ENCODE data around the gene MYO1D. TPM values are rescaled to one million over a fixed set of nuclear protein-coding genes. Genes with fewer than 3 reads are reported as not detected.

MYO1D gene
- total and polyA plus RNA-seq, 8 donors = 11.6 to 727 (median 73.4) TPM

GRCh38 chr17:32510466-32510865, 366.5 kb downstream of the MYO1D start:
- intact Hi-C loops (cut with DNase I; ENCODE audit: low total_unique reads) = no loop called here
- H3K27me3 ChIP-seq = no peaks in the 10 kb centered on the region
- H3K27ac ChIP-seq = no peak overlapping the region
- no peak for DNase-seq
- H3K4me3 ChIP-seq = no peak overlapping the region
- H3K36me3 ChIP-seq = peaks cover 0 to 5% (median 0%) of the 10 kb centered on the region in 4 donors
- 91 to 96% (median 94%) methylated on average over 7 of the region's 7 CpGs for WGBS, 5 donors
- TF ChIP-seq POLR2AphosphoS5 (IDR thresholded peaks at IDR 0.05) = no peak
- TF ChIP-seq CTCF (IDR thresholded peaks at IDR 0.05) = no peak
- TF ChIP-seq POLR2A (IDR thresholded peaks at IDR 0.05) = no peak
- no peak for TF ChIP-seq EP300 (IDR thresholded peaks at IDR 0.05)
- no peaks in the 10 kb centered on the region for H3K4me1 ChIP-seq
- H3K9me3 ChIP-seq = no peaks in the 10 kb centered on the region

GRCh38 chr17:32508926-32509325, 368.0 kb downstream of the MYO1D start:
- H3K4me3 ChIP-seq = no peak overlapping the region
- TF ChIP-seq CTCF (IDR thresholded peaks at IDR 0.05) = no peak
- no peak for TF ChIP-seq POLR2AphosphoS5 (IDR thresholded peaks at IDR 0.05)
- no peak for TF ChIP-seq POLR2A (IDR thresholded peaks at IDR 0.05)
- no peak for TF ChIP-seq EP300 (IDR thresholded peaks at IDR 0.05)
- H3K27ac ChIP-seq = no peak overlapping the region
- WGBS, 5 donors = 82 to 94% (median 91%) methylated on average over 5 of the region's 5 CpGs
- H3K4me1 ChIP-seq = peaks cover 0 to 14% (median 0%) of the 10 kb centered on the region in 4 donors
- no peaks in the 10 kb centered on the region for H3K27me3 ChIP-seq
- peaks cover 0 to 5% (median 2%) of the 10 kb centered on the region in 4 donors for H3K36me3 ChIP-seq
- H3K9me3 ChIP-seq = no peaks in the 10 kb centered on the region
- intact Hi-C loops (cut with DNase I; ENCODE audit: low total_unique reads) = no loop called here
- DNase-seq = no peak

DNA sequence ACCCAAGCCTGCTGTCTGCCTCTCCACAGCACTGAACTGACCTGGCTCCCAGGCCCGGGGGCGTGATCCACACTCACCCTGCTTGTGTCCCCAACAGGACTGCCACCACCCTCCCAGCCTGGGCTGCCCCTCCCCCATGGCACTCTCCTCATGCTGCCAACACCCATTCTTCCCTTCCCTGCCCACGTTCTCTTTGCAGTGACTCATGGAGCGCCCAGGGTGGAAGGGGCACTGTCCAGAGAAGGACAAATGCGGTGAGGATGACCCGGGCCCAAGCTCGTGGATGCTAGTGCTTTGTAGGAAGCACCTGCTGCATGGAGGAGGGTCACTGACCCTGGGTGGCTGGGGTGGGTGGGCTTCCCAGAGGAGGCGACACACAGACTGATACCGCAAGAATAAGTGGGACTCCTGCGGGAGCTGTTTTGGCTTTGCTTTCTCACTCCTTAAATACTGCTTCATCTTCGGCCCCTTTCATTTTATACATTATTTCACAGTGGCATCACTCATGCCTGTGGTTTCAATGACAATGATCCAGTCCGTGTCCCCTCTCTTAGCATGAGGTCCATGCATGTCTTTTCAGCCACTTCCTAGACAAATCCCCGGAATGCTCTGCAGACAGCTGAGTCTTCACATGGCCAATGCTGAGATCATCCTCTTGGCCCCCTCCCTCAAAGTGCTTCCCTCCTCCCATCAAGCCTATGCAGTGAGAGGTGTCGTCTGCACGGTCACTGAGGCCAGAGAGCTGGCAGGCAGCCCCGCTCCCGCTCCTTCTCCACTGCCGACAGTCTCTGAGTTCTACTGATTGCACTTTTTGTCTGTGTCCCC, 372.5 kb downstream of the MYO1D start:
- DNase-seq = peak in 1 of 2 donors; percentile 71
- Histone ChIP-seq H3K9me3 (no peaks in the 10 kb centered on the region), H3K36me3 (peaks cover 0 to 4% (median 0%) of the 10 kb centered on the region in 4 donors), H3K27ac (peak overlapping the region; percentile 15 to 76 (median 63)), H3K4me1 (peaks cover 0 to 23% (median 0%) of the 10 kb centered on the region in 4 donors), H3K27me3 (no peaks in the 10 kb centered on the region), H3K4me3 (no peak overlapping the region)
- intact Hi-C loops (cut with DNase I; ENCODE audit: low total_unique reads) = no loop called here
- no peak for TF ChIP-seq EP300 (IDR thresholded peaks at IDR 0.05)
- TF ChIP-seq POLR2AphosphoS5 (IDR thresholded peaks at IDR 0.05) = no peak
- no peak for TF ChIP-seq POLR2A (IDR thresholded peaks at IDR 0.05)
- TF ChIP-seq CTCF (IDR thresholded peaks at IDR 0.05) = no peak
- WGBS, 5 donors = 83 to 88% (median 85%) methylated on average over 18 of the region's 18 CpGs

DNA sequence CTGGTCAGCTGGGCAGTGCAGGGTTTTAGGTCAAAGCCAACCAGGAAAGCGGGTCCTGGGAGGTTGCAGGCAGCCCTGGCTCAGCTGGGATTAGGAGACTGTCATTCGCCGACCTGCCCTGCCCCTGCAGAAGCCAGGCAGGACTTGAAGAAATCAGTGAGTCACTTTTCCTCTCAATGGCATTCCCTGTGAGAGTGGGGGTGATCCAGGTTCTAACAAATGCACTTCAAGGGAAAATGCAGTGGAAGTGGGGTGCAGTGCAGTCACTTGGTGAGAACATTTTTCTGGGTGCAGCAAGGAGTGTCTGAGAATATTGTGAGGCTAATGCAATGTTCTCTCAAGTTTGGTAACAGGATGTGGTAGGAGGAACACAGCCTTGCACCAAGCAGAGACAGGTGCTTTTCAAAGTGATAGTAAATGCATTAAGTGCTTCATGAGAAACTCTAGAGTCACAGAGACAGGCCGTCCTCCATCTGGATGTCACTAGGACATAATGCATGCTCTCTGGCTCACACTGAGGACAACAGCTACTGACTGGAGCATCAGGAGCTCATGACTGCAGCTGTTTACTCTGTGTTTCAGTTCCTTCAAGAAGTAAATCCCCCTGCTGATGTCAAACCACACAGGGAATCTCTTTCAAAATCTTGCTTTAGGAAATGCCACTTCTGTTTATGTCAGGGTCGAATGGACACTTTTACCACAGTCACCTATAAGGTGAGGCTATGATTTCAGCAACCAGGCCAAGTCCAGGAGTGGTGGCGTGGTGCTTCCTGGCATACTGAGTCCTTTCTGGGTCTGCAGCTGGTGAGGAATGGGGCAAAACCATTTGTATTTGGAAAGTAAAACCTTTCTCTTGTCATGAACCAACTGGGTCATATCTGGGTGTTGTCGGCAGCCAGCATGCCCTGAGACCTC, 373.4 kb downstream of the MYO1D start:
- peak overlapping the region; percentile 15 to 76 (median 63) for H3K27ac ChIP-seq
- no peaks in the 10 kb centered on the region for H3K27me3 ChIP-seq
- H3K4me3 ChIP-seq = no peak overlapping the region
- H3K36me3 ChIP-seq = peaks cover 0 to 4% (median 0%) of the 10 kb centered on the region in 4 donors
- TF ChIP-seq POLR2A (IDR thresholded peaks at IDR 0.05) = no peak
- no peak for TF ChIP-seq EP300 (IDR thresholded peaks at IDR 0.05)
- no peak for TF ChIP-seq POLR2AphosphoS5 (IDR thresholded peaks at IDR 0.05)
- no peak for TF ChIP-seq CTCF (IDR thresholded peaks at IDR 0.05)
- H3K9me3 ChIP-seq = no peaks in the 10 kb centered on the region
- 63 to 74% (median 70%) methylated on average over 7 of the region's 7 CpGs for WGBS, 5 donors
- peaks cover 0 to 23% (median 0%) of the 10 kb centered on the region in 4 donors for H3K4me1 ChIP-seq
- peak in 1 of 2 donors; percentile 59 for DNase-seq
- intact Hi-C loops (cut with DNase I; ENCODE audit: low total_unique reads) = no loop called here
